ENCODE data around the gene MAGI2.
"Not testable (repeated sequence)": the region's sequence is repeated elsewhere in the genome, so short reads cannot be mapped to it uniquely, and the experiment has no call there.

The MAGI2 gene

DNA sequence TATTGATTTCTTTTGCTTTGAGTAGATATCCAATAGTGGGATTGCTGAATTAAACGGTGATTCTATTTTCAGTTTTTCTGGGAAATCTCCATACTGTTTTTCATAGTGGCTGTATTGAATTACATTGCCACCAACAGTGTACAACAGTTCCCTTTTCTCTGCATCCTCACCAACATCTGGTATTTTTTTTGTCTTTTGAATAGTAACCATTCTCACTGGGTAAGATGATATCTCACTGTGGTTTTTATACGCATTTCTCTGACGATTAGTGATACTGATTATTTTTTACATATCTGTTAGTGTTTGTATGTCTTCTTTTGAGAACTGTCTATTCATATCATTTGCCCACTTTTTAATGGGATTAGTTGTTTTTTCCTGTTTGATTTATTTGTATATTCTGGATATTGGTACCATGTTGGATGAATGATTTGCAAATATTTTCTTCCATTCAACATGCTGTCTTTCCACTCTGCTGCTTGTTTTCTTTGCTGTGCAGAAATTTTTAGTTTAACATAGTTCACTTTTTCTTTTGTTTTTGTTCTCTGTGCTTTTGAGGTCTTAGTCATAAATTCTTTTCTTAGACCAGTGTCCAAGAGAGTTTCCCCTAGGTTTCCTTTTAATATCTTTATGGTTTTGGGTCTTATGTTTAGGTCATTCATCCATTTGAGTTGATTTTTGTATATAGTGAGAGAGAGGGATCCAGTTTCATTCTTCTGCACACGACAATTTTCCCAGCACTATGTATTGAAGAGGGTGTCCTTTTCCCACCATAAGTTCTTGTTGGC is 1070.2 kb downstream of the MAGI2 start:
- DNase-seq = no peak

DNA sequence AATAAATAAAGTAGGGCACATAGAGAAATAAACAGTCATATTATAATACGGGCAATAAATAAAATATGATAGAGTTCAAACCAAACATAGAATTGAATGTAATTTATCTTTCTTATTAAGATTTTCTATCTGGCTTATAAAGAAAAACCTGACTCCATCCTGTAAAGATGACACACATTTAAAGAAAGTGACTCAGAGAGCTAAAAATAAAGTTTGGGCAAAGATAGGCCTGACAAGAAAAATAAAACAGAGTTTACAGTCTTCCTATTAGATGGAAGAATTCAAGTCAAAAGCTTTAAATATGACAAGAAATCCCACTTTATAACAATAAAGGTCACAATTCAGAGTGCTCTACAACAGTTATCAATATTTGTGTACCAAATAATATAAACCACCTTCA is 1074.3 kb downstream of the MAGI2 start:
- DNase-seq = no peak

DNA sequence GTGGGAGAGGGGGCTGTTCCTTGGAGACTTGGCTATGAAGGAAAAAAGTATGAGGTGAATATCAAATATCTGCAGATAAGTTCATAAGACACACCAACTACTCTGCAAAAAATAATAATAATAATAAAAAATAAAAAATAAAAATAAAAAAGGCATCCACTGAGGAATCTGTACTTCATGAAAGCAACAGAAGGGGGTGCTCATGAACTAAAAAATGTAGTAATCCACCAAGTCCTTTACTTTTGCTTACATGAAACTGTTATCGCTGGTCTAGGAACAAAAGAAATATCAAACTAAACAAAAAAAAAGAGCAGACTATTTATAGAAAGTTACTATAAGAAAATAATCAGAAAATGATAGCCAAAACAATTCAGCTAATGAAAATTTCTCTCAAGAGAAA is 1075.9 kb downstream of the MAGI2 start:
- no peak for DNase-seq

DNA sequence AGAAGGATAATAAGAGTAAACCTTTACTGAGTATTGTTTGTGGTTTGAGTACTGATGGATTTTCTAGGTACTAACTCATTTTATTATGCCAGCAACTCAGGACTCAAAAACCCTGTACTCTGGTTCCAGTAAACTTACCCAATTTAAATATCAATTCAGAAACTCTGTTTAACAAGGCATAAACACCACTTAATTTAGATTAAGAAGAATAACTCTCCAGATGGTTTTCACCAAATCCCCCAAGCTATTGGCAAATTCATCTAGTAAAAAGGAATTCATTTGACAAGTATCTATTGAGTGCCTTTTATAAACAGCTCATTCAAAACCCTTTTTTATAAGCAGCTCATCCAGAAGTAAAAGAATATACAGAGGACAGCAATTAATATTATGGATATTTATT is 1082.5 kb downstream of the MAGI2 start:
- no peak for DNase-seq

DNA sequence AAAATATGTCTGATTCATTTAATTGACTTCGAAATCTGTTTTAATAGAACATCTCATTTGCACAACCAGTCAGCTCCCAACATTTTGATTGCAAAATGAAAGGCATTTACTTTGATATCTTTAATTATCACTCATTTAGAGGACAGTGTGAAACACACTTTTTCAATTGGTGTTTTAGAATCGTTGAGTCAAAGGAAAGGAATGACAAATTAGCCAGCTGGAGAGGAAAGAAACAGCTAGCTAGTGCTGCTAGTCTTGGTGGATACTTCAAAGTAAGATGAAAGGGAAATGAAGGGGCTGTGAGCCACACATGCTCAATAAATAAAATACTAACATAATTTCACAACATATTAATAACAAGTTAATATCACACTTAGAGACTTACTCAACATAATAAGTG is 1084.7 kb downstream of the MAGI2 start:
- no peak for DNase-seq

DNA sequence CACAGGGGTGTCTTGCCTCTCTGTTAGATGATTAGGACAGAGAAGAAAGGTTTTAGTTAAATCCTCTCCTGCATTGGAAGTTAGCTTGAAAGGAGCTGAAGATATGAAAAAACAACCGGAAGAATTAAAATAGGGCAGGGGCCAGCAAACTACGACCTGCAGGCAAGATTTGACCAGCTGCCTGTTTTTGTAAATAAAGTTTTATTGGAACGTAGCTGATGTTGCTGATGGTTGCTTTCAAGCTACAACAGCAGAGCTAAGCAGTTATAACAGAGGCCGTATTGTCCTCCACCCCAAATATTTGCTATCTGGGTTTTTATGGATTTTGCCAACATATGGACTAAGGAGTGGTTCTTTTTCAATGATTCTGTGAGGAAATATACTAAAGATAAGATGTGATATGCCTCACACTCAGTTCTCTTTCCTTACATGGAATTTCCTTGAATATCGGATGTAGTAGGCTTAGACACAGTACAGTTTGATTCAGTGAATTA is 1086.1 kb downstream of the MAGI2 start:
- no peak for DNase-seq

DNA sequence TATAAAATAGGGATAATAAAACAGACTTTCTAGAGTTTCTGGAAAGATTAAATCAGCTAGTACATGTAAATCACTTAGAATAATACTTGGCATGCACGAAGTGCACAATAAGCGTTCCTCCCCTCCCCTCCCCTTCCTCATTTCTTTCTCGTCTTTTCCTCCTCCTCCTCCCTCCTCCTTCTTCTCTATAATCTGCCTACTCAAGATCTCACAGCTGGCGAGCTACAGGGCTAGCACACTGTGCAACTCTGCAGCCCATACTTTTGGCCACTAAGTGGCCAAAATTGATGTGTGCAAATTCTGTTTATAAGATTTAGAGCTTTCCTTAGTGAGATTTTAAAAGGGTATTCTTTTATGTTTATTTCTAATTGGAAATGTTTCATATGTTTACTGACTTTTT is 1089.6 kb downstream of the MAGI2 start:
- DNase-seq = no peak

DNA sequence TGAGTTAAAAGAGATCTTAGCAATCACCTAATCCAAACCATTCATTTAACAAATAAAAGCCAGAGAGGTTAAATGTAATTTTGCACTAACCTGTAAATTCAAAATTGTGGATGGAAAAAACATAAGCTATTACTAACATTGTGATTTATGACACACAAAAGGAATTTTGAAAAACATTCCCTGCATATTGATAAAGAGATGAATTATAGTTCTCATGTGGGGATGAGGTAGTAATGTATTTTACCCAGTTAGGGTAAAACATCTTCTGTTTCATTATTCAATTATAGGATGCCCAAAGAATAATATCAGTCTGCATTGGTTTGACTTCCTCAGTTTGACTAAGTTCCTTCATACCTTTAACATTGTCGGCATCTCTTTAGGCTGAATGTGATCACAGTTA is 1093.6 kb downstream of the MAGI2 start:
- no peak for DNase-seq

DNA sequence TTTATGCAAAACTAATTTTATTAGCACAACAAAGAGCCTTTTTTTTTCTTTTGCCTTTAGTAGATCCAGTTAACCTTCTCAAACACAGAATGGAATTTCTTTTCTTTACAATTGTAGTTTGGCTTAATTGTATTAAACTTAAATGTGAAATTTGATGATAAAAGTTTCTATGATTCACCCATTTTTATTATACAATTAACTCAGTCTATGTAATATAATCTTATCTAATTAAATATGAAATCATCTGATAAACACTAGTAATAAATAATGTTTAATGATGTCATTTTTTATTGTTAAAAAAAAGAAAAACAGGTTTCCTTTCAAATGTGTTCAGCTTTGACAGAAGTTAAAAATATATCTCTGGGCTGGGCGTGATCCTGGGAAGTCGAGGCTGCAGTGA is 1095.8 kb downstream of the MAGI2 start:
- DNase-seq = no peak

DNA sequence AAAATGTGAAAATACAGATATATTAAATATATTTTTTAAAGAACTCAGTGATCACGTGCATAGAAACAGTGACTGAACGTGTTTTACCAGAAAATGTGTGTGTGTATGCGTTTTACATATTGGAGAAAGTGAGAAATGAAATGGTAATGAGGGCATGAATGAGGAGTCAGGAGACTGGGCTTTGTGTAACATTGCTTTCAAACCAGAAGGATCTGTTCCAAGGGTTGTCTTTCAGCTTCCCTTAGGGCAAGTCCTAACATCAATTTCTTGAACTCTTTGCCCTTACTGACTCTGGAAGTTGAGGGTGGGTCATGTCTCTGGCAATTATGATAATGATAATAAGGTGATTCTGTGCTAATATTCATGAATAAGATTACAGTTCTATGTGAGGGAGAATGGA is 1097.6 kb downstream of the MAGI2 start:
- no peak for DNase-seq

DNA sequence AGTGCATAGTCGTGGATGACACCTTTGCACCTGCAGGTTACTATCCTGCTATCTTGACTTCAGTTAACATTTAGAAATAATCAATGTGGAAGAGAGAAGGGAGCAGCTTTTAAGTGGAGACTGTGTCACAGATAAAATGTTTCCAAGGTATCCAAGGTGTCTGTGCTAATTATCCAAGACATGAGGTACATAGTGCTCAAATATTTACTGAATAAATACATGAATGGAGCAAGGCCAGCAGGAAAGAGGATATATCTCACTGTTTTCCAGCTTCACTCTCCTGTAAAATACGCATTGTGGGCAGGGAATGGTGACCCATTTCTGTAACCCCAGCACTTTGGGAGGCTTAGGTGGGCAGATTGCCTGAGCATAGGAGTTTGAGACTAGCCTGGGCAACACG is 1102.5 kb downstream of the MAGI2 start:
- no peak for DNase-seq

DNA sequence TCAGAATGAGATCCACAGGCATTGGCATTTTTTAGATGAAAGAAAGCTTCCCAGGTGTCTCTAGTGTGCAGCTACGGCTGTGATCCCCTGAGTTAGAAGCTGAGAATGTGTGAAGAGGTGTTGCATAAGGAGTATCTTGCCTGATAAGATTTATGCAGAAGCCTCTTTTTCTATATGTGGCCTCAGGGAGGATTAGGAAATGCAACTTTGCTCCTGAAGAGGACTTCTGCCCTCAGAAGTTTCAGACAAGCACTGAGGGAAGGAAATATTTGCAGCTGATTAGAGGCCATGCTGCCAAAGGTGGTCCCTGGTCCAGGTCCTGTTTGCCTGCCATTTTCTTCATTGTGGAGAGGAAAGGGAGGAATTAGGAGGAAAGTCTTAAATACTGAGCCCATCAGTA is 1103.1 kb downstream of the MAGI2 start:
- no peak for DNase-seq

DNA sequence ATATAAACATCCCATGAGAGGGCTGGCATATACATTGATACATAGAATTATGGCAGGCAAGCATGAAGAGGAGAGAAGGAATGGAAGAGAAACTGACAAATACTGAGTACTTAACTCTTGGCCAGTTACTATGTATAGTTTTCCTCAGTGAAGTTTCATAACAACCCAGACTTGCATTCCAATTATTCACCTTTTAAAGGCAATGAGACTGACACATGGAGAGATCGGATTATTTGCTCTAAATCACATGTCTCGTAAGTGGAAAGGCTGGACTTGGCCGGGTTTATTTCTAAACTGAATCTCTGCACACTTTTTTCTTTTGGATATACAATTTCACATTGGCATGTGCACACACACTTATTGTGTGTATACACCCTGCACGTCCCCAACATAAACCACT is 1106.6 kb downstream of the MAGI2 start:
- no peak for DNase-seq

DNA sequence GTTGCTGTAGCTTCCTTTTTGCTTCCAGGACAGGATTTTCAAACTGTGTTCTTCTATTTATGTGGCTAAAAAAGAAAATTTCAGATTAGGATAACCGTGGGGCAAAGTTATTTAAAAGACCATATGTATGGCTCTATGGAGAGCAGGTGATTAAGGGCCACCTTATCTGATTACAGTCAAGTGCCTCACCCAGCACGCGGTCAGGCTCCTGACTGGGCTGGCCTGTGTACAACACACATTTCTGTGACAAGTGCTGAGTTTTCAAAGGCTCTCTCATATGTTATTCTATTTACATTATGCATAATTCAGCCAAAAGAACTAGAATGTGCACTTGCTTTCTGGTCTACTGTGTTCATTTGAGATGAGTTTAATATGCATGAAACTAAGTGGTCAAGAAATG is 1107.5 kb downstream of the MAGI2 start:
- DNase-seq = no peak

DNA sequence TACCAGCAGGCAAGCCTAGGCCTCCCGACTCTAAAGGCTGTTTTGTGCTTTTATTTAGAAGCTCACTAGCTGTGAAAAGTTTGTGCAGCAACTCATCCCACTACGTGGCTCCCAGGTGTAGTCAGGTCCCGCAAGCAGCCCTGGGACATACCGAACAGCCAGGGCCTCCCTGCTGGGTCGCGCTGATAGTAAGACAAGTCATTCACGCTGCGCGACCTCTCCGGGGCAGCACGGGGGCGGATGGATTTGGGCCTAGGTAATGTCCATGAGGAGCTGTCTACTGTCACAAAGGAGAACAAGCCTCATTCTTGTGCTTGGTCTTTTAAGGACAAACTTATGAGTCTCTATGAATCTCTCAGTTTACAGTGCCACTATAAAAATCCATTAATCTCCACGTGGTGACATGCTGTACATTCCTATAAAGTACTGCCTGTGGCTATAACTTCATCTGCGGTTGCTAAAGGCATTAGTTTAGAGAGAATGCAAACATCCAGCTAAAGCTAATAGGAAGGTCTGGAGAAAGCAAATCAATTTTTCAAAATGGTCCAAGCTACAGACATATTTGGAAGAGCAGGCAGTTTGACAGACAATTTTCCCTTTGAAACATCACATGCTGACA is 1108.1 kb downstream of the MAGI2 start:
- DNase-seq = no peak

DNA sequence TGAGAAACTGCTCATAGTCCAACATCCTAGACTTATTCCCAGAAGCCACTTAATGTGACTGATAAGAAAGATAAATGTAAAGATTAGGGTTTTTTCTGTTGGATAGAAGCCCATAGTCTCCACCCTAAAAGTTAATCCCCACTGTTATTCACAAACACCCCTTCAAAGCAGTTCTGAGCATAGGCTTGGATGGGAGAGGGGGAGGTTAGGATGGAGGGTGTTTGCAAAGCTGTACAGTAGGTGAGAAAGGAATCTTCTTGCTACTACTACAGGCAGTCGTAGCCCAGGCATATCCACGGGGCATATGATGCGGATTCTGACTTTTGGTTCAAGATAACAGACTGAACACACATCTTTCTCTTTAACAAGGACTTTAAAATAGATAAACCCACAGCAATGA is 1119.0 kb downstream of the MAGI2 start:
- no peak for DNase-seq

DNA sequence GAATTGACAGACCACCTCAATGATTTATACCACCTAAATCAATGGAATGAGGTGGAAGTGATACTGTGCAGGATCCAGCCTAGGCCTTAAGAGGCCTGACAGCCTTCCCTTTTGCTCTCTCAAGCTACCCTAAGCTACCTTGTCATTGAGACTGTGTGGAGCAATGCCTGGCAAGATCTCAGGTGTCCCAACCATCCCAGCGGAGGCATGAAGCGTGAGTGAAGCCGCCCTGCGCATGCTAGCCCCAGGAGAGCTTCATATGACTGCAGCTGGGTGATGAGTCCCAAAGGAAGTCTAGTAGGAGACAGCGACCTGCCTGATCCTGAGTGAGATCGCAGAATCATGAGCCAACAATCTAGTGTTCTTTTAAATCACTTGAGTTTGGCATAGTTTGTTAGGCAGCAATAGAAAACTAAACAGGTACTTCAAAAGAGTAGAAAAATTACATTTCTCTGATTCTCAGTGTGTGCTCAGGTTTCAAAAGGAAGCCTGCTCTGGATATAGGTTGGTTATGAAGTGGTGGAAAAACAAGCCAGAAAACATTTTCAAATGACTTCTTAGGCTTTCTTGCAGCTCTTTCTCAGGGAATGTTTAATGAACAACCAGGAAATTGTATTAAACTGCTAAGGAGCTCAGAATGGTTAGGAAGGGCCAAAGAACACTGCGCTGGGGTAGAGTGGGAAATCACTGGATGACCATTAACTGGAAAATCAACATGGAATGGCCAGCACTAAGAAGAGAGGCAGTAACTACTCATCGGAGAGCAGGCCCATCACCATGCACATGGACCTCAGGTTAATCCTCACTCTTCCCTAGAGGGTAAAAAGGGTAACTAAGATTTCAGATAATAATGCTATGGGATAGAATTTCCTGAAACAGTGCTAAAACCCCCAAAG is 1119.7 kb downstream of the MAGI2 start:
- no peak for DNase-seq

DNA sequence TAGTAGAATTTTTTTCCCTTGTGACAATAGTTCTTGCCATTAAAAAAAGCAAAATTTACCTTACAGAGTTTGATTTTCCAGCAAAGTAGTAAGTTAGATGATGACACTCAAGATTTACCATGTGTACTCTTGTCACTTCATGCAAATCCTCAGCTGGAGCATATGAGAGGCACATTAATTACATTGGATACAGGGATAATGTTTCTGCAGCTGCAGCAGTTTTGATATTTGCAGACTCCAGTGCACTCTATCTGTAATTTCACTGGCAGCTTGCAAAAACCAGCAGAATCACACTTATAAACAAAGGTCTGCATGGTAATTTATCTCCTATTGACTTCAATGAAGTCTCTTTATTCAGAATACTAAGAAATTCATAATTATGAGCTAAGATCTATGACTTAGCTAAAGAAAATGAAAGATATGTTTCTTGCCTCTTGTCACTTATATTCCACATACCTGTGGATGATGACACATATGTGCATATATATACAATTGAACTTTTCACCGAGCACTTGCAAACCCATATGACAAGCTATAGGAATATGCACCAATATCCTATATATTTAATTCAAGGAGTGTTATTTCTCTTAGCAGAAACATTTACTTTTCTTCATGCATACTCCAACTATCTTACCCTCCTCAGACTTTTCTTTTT is 1124.3 kb downstream of the MAGI2 start:
- no peak for DNase-seq

DNA sequence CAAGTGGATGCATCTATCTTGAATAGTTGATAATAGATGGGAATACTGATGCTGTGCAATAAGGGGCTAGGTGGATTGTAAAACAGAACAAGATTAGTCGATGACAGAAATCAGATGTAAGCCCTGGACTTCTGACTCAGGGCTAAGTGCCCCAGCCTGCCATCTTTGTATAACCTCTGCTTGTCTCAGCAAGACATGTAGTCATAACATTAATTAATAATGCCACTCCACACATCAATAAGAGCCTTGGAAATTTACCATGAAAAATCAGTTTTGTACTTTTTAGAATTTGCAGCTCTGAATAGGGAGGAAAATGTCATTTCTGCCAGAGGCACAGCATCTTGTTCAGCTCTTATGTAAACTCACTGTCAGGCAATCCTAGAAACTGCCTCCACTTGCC is 1125.7 kb downstream of the MAGI2 start:
- no peak for DNase-seq

DNA sequence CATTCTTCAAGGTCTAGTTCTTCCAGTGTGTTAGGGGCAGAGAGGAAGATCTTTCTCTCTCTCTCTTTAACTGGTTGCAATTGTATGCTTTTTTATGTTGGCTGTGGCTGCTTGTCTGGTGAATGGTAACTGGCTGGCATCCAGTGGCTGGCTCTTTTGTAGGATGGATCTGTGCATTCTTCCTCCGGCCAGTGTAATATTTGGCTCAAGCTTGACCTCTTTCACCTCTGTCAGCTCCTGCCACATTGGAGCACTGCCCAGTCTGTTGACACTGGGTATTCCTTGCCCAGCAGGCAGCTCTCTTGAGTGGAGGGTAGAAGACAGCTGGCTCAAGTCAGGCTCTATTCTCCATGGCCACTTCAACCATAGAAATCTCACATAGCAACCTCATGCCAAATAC is 1126.6 kb downstream of the MAGI2 start:
- no peak for DNase-seq

DNA sequence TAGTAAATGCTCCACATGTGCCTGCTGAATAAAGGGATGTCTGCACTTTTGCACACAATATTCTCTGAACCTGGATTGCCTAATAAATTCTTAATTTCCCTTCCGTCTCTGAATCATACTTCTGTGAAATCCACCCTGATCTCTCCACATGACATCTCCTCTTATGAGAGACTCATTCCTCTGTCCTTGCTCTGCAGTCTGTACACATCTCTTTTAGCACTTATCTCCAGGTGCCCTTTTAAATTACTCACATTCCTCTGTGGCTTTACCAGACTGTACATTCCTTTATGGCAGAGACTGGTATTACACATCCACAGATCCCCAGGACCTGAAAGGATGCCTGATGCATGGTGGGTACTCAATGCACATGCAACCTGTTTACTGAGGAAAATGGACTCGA is 1127.3 kb downstream of the MAGI2 start:
- DNase-seq = no peak

DNA sequence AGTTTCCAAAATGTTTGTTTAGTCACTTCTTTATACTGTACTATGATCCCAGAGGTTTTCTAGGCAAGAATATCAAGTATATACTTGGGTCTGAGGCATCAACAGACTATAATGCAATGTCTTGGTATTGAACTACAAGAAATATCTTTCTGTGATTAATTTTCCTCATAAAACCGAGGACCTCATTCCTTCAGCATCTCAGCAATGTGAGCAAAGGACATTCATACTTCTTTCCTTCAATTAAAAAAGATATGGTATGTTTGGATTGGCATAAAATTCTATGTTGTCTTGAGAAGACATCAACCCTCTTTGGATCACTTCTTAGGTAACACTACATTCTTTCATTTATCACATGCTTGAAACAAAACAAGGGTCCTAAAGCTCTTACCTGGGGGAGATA is 1130.3 kb downstream of the MAGI2 start:
- no peak for DNase-seq

DNA sequence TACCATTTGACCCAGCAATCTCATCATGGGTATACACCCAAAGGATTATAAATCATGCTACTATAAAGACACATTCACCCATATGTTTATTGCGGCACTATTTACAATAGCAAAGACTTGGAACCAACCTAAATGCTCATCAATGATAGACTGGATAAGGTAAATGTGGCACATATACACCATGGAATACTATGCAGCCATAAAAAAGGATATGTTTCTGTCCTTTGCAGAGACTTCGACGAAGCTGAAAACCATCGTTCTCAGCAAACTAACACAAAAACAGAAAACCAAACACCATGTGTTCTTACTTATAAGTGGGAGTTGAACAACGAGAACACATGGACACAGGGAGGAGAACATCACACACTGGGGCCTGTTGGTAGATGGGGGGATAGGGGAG is 1131.2 kb downstream of the MAGI2 start:
- DNase-seq = not testable (repeated sequence)

All from activated naive CD4-positive, alpha-beta T cell treated with Interleukin-2 at 50 U/mL for 16 hours (primary cell).